Glomerular visceral epithelial cell (primary cell): ENCODE measurements around the gene P2RY11.

Experiments used
- DNase-seq: peaks from one replicate; pipeline ENCODE4 v3.0.0-alpha.2; 2016; ENCODE audit errors: extremely low spot score

Gene P2RY11, protein sequence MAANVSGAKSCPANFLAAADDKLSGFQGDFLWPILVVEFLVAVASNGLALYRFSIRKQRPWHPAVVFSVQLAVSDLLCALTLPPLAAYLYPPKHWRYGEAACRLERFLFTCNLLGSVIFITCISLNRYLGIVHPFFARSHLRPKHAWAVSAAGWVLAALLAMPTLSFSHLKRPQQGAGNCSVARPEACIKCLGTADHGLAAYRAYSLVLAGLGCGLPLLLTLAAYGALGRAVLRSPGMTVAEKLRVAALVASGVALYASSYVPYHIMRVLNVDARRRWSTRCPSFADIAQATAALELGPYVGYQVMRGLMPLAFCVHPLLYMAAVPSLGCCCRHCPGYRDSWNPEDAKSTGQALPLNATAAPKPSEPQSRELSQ

GRCh38 chr19:10111405-10111811 lies at the start of gene P2RY11:
Gene P2RY11 (plus strand): TSS chr19:10111693. CDS start chr19:10111722, 29 bp downstream.
- no peak for DNase-seq

GRCh38 chr19:10061717-10062310 lies 49.7 kb upstream of the P2RY11 start:
- no peak for DNase-seq

DNA sequence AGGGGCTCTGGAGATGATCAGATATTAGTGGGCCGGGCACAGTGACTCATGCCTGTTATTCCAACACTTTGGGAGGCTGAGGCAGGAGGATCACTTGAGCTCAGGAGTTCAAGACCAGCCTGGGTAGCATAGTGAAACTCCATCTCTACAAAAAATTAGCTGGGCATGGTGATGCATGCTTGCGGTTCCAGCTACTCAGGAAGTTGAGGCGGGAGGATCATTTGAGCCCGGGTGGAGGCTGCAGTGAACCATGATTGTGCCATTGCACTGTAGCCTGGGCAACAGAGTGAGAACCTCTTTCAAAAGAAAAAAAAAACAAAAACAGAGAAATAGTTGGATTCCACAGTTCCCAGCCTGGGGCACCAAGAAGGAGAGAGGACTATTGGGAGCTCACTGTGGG lies 43.3 kb upstream of the P2RY11 start:
- DNase-seq: peak; percentile 27

DNA sequence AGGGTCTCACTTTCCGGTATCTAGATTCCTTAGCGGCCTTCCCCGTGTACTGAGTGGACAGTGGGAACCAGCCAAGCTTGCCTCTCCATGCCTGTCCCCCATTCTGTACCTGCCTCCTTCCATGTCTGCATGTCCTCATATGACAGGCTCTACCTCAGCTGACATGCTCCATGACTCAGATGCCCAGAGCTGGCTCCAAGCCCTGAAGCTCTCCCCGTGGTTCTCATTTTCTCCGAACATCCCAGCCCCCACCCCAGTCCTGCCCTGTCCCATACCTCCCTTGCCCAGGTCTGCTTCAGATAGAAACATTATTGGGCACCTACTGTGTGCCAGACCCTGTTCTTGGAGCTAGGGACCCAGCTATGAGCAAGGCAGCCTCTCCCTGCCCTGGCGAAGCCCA lies 42.4 kb upstream of the P2RY11 start:
- no peak for DNase-seq

DNA sequence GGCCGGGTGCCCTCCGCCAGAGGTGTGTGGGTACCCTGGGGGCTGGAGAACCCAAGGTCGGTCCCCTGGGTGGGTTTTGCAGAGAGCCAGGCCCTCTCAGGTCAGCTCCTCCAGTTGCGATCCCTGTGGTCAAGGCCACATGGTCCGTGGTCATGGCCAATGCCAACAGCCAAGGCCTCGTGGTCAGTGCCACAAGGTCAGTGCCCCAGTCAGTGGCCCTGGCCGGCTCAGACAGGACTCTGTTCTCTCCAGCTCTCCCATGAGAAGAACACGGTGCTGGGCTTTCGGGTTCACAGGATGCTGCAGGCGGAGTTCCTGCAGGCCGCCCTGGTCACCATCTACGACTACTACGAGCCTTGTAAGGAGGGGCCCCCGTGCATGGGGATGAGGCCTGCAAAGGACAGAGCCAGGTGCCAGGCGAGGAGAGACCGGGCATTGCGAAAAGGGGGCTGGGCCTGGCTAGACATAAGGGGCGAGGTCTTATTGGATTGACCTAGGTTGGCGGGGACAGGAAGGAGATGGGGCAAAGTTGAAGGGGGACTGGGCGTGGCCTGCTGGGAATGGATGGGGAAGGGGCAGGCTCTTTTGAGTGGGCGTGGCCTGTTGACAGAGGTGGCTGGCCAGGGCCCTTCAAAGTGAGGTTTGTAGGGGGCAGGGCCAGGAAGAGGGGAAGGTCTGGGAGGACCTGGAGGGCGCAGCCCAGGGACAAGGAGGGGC lies 40.6 kb upstream of the P2RY11 start:
- DNase-seq: no peak

DNA sequence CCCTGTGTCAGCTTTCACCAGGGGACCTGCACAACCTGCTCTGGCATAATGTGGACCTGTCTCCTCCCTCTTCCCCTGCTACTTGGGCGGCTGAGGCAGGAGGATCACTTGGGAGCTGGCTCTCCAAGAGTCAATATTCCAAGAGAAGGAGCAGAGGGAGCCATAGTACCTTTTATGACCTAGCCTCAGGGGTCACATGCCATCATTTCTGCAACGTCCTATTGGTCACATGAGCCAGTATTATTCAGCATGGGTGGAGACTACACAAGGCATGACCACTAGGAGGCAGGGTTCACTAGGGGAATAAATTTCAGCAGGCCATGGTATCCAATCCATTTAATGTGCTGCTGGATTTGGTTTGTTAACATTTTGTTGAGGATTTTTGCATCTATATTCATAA lies 37.3 kb upstream of the P2RY11 start:
- no peak for DNase-seq

- DNase-seq: no peak
Observed at GRCh38 chr19:10076535-10076934, 35.0 kb upstream of the P2RY11 start.

DNA sequence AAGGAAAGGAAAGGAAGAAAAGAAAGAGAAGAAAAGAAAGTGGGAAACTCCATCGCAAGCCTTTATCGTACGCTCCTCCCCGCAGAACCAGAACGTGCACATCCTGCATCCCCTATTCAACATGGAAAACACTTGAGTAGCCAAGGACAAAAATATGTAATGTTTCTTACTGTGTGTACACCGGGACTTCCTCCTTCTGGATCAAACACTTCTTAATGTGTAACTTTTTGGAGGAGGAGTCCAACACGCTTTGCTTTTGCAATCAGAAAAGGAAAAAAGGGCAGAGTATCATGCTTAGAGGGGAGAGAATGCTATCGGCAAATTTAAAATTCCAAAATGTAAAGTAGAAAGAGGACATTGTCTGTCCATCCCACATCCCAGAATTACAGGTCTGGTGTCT lies 33.2 kb upstream of the P2RY11 start:
- no peak for DNase-seq

DNA sequence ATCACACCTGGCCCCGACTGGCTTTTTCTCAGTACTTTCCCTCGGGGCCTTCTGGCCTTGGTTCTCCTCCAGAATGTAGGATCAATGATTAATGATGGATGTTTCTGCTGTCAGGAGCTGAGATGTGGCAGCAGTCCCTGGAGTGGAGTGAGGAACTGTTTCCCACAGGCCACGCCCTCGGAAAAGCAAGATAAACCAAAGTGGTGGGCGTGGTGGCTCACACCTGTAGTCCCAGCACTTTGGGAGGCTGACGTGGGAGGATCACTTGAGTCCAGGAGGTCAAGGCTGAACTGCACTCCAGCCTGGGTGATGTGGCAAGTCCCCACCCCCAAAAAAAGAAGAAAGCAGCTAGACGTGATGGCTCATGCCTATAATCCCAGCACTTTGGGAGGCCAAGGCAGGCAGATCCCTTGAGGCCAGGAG lies 32.5 kb upstream of the P2RY11 start:
- no peak for DNase-seq

DNA sequence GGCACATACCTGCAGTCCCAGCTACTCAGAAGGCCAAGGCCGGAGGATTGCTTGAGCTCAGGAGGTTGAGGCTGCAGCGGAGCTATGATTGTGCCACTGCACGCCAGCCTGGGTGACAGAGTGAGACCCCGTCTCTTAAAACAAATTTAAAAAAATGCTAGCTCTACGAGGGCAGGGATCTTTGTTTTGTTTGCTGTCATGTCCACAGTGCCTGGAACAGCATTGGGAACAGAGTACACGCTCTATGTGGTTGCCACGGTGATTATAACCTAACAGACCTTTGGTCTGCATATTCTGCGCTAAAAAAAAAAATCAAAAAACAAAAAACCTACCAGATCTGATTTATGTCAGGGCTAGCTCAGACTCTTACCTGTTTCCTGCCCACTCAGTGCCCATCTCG lies 27.6 kb upstream of the P2RY11 start:
- no peak for DNase-seq

GRCh38 chr19:10084803-10085202 lies 26.7 kb upstream of the P2RY11 start:
- DNase-seq: no peak

- peak; percentile 66 for DNase-seq
Observed at GRCh38 chr19:10085641-10086590, 25.6 kb upstream of the P2RY11 start, which contains the start of gene SHFL. Gene SHFL (plus strand): TSS chr19:10086317. CDS start chr19:10086428, 111 bp downstream.

DNA sequence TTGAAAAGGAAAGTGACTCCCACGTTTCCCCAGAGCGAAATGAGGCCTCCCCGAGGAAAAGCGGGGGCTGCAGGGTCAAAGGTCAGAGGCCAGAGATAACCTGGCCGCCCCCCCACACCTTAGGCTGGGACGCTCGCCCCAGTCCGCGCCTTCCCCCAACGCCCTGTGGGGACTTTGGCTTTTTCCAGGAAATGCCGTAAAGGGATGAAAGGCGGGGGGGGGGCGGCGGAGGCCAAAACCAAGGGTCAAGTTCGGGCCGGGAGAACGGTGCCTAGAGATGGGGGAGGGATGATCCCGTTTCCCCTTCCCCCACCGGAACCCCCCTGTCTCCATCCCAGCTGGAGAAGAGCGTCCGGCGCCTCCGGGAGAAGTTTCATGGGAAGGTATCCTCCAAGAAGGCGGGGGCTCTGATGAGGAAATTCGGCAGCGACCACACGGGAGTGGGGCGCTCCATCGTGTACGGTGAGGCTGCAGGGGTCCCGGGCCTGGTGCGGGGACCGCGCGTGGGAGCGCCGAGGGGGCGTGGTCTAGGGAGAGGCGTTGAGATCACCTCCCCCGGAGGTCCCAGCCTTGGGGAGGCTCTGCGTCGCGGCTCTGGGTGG lies 24.8 kb upstream of the P2RY11 start:
- DNase-seq: no peak

- no peak for DNase-seq
Observed at GRCh38 chr19:10087296-10088061, 24.0 kb upstream of the P2RY11 start.

GRCh38 chr19:10088949-10089554 lies 22.4 kb upstream of the P2RY11 start:
- DNase-seq: no peak

- DNase-seq: no peak
Observed at GRCh38 chr19:10089801-10090375, 21.6 kb upstream of the P2RY11 start.

- DNase-seq: no peak
Observed at GRCh38 chr19:10091370-10091687, 20.2 kb upstream of the P2RY11 start.

- no peak for DNase-seq
Observed at GRCh38 chr19:10091895-10092641, 19.4 kb upstream of the P2RY11 start.
